ENCODE measurements around the gene PDK2. TPM values are rescaled to one million over a fixed set of nuclear protein-coding genes. Genes with fewer than 3 reads are reported as not detected.

The PDK2 gene
- total and polyA plus RNA-seq, 10 of the 15 experiments (the other 5 are each of a cell fraction or from before 2014, with no cell fraction given) = 0.98 to 22.6 (median 12.3) TPM

- no peak for ATAC-seq
Observed at GRCh38 chr17:50106393-50107131, 11.4 kb downstream of the PDK2 start.

GRCh38 chr17:50107790-50108414, 12.8 kb downstream of the PDK2 start:
- Histone ChIP-seq H3K9ac (ENCODE audit: control insufficient read depth, insufficient read depth, low read length) (no peak overlapping the region), H3K9me3 (replicated peaks; ENCODE audit: control insufficient read depth, insufficient read depth, low read length) (no peaks in the 10 kb centered on the region), H3K79me2 (ENCODE audit: control insufficient read depth, insufficient read depth, low read length) (no peaks in the 10 kb centered on the region), H3K27ac (ENCODE audit: control insufficient read depth, insufficient read depth) (no peak overlapping the region), H4K20me1 (ENCODE audit: control insufficient read depth, insufficient read depth) (no peaks in the 10 kb centered on the region), H3K4me3 (no peak overlapping the region), H3K27me3 (replicated peaks in 1 of 2; ENCODE audit: control insufficient read depth in 2 of 2, insufficient read depth in 2 of 2, low read length in 1 of 2) (no peaks in the 10 kb centered on the region), H3K4me2 (ENCODE audit: control insufficient read depth, insufficient read depth) (no peak overlapping the region), H2AFZ (ENCODE audit: control insufficient read depth, low read depth, low read length) (no peak overlapping the region), H3K36me3 (ENCODE audit: control insufficient read depth in 2 of 2, insufficient read depth in 2 of 2, low read length in 1 of 2) (no peaks in the 10 kb centered on the region; a peak in 2 of 4 replicates), H3K4me1 (ENCODE audit: control insufficient read depth, insufficient read depth, low read length) (no peaks in the 10 kb centered on the region)
- intact Hi-C loops (cut with micrococcal nuclease; ENCODE audit: unreplicated experiment) (no loop called here), in situ Hi-C loops (cut with MboI) (no loop called here)
- FAIRE-seq (no peak), DNase-seq (ENCODE audit: low read depth, low spot score) (no peak), ATAC-seq (no peak)
- ChIA-PET POLR2A (no interaction called here), CTCF (interaction anchor here (1.8 to 2.0 kb wide), 2 partner anchors 14 to 21 kb away, joined by 6 to 11 read pairs; no protein-coding TSS in a partner anchor), RAD21 (ENCODE audit: unreplicated experiment) (interaction anchor here (1.0 kb wide), 1 partner anchor 20 kb away, joined by 3 read pairs; no protein-coding TSS in a partner anchor), SMC1A (ENCODE audit: uncharacterized antibody, unreplicated experiment) (no interaction called here)
- no TSS peak for BruUV-seq (replicated peaks)
- WGBS (ENCODE audit: insufficient coverage, insufficient replicate concordance, low lambda C conversion rate, missing lambda C conversion rate) = 58% methylated on average over 10 of the region's 10 CpGs
- TF ChIP-seq HCFC1 (IDR thresholded peaks at IDR 0.05; ENCODE audit: low read length) (no peak), SMARCA5 (IDR thresholded peaks at IDR 0.05) (no peak), YY1 (IDR thresholded peaks at IDR 0.05; ENCODE audit: low read depth, low read length) (no peak), ZNF384 (IDR thresholded peaks at IDR 0.05; ENCODE audit: borderline replicate concordance, low read depth, low read length) (no peak), ATF7 (IDR thresholded peaks at IDR 0.05; ENCODE audit: low read depth) (no peak), SUZ12 (IDR thresholded peaks at IDR 0.05; ENCODE audit: unreplicated experiment) (no peak), ZBTB40 (IDR thresholded peaks at IDR 0.05; ENCODE audit: borderline replicate concordance) (no peak), BRCA1 (IDR thresholded peaks at IDR 0.05; ENCODE audit: low read depth, low read length) (no peak), HDAC2 (IDR thresholded peaks at IDR 0.05) (no peak), SPI1 (IDR thresholded peaks at IDR 0.05; ENCODE audit: borderline replicate concordance, insufficient read depth, low read depth, low read length) (no peak)

More at GRCh38 chr17:50106393-50107131, 11.4 kb downstream of the PDK2 start:
- no peak overlapping the region for H2AFZ ChIP-seq (ENCODE audit: control insufficient read depth, low read depth, low read length)
- H3K9ac ChIP-seq (ENCODE audit: control insufficient read depth, insufficient read depth, low read length) = no peak overlapping the region
- ChIA-PET RAD21 (ENCODE audit: unreplicated experiment) (no interaction called here), CTCF (no interaction called here), POLR2A (no interaction called here), SMC1A (ENCODE audit: uncharacterized antibody, unreplicated experiment) (no interaction called here)
- no peak overlapping the region for H3K27ac ChIP-seq (ENCODE audit: control insufficient read depth, insufficient read depth)
- H3K79me2 ChIP-seq (ENCODE audit: control insufficient read depth, insufficient read depth, low read length) = no peaks in the 10 kb centered on the region
- no peaks in the 10 kb centered on the region for H3K27me3 ChIP-seq (replicated peaks in 1 of 2; ENCODE audit: control insufficient read depth in 2 of 2, insufficient read depth in 2 of 2, low read length in 1 of 2)
- DNase-seq (ENCODE audit: low read depth, low spot score) = no peak
- no peaks in the 10 kb centered on the region for H3K4me1 ChIP-seq (ENCODE audit: control insufficient read depth, insufficient read depth, low read length)
- H4K20me1 ChIP-seq (ENCODE audit: control insufficient read depth, insufficient read depth) = no peaks in the 10 kb centered on the region
- intact Hi-C loops (cut with micrococcal nuclease; ENCODE audit: unreplicated experiment) = no loop called here
- H3K36me3 ChIP-seq (ENCODE audit: control insufficient read depth in 2 of 2, insufficient read depth in 2 of 2, low read length in 1 of 2) = no peaks in the 10 kb centered on the region; a peak in 2 of 4 replicates
- in situ Hi-C loops (cut with MboI) = no loop called here
- H3K4me2 ChIP-seq (ENCODE audit: control insufficient read depth, insufficient read depth) = no peak overlapping the region
- WGBS (ENCODE audit: insufficient coverage, insufficient replicate concordance, low lambda C conversion rate, missing lambda C conversion rate) = 50% methylated on average over 13 of the region's 13 CpGs
- TF ChIP-seq NR2C2 (IDR thresholded peaks at IDR 0.05; ENCODE audit: borderline replicate concordance, control insufficient read depth, insufficient read length, low read depth) = no peak
- TF ChIP-seq ZNF217 (IDR thresholded peaks at IDR 0.05) = no peak
- no peak for TF ChIP-seq ETV6 (conservative IDR thresholded peaks at IDR 0.05 in 1 of 2, IDR thresholded peaks at IDR 0.05 in 1 of 2; ENCODE audit: borderline replicate concordance in 1 of 2, low read depth in 1 of 2)
- TF ChIP-seq RBBP5 (conservative IDR thresholded peaks at IDR 0.05) = no peak
- H3K4me3 ChIP-seq = no peak overlapping the region
- no peaks in the 10 kb centered on the region for H3K9me3 ChIP-seq (replicated peaks; ENCODE audit: control insufficient read depth, insufficient read depth, low read length)
- no TSS peak for BruUV-seq (replicated peaks)
- no peak for FAIRE-seq
